GM13977 (cell line): ENCODE measurements around the gene SH3RF2.

Experiments
- DNase-seq: peaks from one replicate; pipeline ENCODE4 v3.0.0; 2012; ENCODE audit warnings: low spot score
- in situ Hi-C: fragments of 300-500 bp; cut with MboI; formaldehyde crosslinking; loops from one replicate; pipeline ENCODE4 v1.12.0; 2022; ENCODE audit warnings: low sequenced_read_pairs, low pct_unique_long_range_greater_than_20kb, mixed read lengths, inconsistent platforms; ENCODE audit not compliant: unreplicated experiment
- TF ChIP-seq, protein P1 (sequence below): IDR thresholded peaks from 2 replicates; pipeline ENCODE4 v1.5.1; 2012; ENCODE audit warnings: mild to moderate bottlenecking, control low read depth; ENCODE audit not compliant: insufficient read depth; ENCODE audit errors: extremely low read depth, missing control alignments

SH3RF2 gene

GRCh38 chr5:145912594-145912993, 23.8 kb upstream of the SH3RF2 start:
- TF ChIP-seq, protein P1, sequence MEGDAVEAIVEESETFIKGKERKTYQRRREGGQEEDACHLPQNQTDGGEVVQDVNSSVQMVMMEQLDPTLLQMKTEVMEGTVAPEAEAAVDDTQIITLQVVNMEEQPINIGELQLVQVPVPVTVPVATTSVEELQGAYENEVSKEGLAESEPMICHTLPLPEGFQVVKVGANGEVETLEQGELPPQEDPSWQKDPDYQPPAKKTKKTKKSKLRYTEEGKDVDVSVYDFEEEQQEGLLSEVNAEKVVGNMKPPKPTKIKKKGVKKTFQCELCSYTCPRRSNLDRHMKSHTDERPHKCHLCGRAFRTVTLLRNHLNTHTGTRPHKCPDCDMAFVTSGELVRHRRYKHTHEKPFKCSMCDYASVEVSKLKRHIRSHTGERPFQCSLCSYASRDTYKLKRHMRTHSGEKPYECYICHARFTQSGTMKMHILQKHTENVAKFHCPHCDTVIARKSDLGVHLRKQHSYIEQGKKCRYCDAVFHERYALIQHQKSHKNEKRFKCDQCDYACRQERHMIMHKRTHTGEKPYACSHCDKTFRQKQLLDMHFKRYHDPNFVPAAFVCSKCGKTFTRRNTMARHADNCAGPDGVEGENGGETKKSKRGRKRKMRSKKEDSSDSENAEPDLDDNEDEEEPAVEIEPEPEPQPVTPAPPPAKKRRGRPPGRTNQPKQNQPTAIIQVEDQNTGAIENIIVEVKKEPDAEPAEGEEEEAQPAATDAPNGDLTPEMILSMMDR: no peak
- in situ Hi-C loops: no loop called here
- no peak for DNase-seq

- in situ Hi-C loops: no loop called here
- TF ChIP-seq, protein P1: no peak
- no peak for DNase-seq
Measured at GRCh38 chr5:145913701-145914100, 22.7 kb upstream of the SH3RF2 start.

DNA sequence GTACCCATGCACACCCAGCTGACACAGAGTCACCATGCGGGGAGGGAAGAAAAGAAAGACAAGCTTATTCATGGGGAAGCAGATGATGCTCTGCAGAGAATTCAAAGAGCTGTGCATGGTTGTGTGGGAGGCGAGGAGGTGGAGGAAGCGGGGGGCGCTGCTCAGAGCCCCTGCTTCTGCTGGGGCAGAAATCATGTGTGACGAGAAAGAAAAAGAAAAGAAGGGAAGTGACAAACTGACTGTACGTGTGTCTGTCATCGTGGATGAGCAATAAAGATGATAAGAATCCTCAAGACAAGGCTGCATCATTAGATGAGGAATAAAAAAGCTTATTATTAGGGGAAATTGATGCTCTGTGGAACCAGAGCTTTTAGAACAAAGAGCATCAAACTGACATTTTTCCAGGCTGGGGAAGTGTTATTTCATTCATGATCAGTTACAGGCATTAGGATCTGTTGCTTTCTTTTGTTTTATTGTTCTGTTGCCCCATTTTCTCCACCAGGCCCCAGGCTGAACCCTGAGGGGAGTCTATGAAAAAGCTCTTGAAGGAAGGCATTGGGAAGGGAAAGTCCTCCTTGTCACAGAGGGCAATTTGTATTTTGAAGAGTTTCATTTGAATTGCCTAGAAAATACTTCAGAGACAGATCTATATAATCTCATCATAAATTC, 20.3 kb upstream of the SH3RF2 start:
- in situ Hi-C loops: no loop called here
- no peak for DNase-seq
- TF ChIP-seq, protein P1: no peak

GRCh38 chr5:145917288-145917687, 19.1 kb upstream of the SH3RF2 start:
- in situ Hi-C loops: no loop called here
- no peak for DNase-seq
- TF ChIP-seq, protein P1: no peak

GRCh38 chr5:145918397-145918796, 18.0 kb upstream of the SH3RF2 start:
- in situ Hi-C loops: no loop called here
- TF ChIP-seq, protein P1: no peak
- no peak for DNase-seq

GRCh38 chr5:145919413-145919812, 17.0 kb upstream of the SH3RF2 start:
- TF ChIP-seq, protein P1: no peak
- in situ Hi-C loops: no loop called here
- DNase-seq: no peak
